Left cardiac atrium (tissue), 4 donors: Measurements from ENCODE around the gene IDH3B. TPM values are rescaled to one million over a fixed set of nuclear protein-coding genes. Genes with fewer than 3 reads are reported as not detected.

Experiments
- ATAC-seq, 2 donors: fragments of 200-7000 bp; cut with Tn5 transposase; one replicate each; pipeline ENCODE4 v1.9.1; 2020; ENCODE audit warnings: mild to moderate bottlenecking in 2 of 2, moderate library complexity in 2 of 2
- DNase-seq: peaks from one replicate; pipeline ENCODE4 v3.0.0-alpha.2; 2020
- intact Hi-C, 2 donors: fragments of 100-400 bp; cut with DNase I; formaldehyde crosslinking; loops; one replicate each; pipeline versions ENCODE4 v1.14.1 to v1.15.1; 2022 to 2023
- total RNA-seq, 2 donors: library from RNA; stranded (reverse); fragmentation: NEBNext Ultra II Directional; extraction: Animal tissue kit (Norgen Biotek cat#: 25700); gene quantifications; one replicate each; pipeline ENCODE4 v1.2.1, GENCODE V29; 2021
- donor health status: DM: no; HTN: yes; CAD: no.
- donor health status: DM: no; HTN: yes; CAD: no; lungs with severe emphysema.
- donor health status: DM: yes; HTN: yes; CAD: no.
- donor health status: Dilated cardiomyopathy.

Gene IDH3B
- total RNA-seq, 2 donors from 2014 or later, result 149 to 166 TPM

DNA sequence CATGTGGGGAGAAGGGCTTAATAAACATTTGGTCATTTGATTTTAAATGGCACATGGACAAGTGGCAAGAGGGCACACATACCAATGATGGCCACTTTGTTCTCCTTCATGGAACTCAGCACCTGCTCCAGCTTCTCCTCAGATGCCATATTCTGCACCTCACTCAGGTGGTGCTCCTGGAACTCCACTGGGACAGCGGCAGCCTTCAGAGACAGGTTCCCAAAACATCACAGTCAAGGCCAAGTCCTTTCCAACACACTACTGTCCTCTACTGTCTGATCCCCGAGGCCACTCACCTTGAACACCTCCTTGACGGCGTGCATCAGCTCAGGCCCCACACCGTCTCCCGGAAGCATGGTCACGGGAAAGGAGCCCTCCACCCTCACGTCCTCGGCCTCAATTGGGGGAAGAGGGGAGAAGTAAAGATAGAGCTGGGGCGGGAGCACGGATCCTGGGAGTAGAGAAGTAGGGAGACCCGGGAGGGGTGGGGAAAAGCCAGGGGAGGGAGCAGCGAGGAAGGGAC, 591 bp downstream of the IDH3B start:
- no peak for DNase-seq
- no peak for ATAC-seq
- intact Hi-C loops, result loop anchor here in 1 of 2 donors (10.0 kb wide), 1 partner anchor 171 kb away; no protein-coding TSS in a partner anchor

DNA sequence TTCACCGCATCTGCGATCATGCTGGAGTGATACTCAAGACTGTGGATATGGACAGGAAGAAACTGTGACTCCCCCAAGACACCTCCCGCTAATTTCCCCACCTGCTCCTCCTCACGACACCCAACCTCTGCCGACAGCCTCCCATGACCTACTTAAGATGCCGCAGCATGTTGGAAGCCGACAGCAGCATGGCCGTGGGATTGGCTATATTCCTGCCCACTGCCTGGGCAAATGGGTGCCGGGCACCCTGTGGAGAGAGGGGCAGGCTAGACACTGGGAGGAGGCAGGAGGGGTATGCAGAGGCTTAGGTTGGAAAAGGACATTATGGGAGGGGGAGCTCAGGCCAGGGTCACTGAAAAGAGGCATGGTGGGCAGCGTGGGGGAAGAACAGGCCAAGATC, 4.5 kb downstream of the IDH3B start:
- no peak for ATAC-seq
- DNase-seq, result no peak
- intact Hi-C loops, result no loop called here

DNA sequence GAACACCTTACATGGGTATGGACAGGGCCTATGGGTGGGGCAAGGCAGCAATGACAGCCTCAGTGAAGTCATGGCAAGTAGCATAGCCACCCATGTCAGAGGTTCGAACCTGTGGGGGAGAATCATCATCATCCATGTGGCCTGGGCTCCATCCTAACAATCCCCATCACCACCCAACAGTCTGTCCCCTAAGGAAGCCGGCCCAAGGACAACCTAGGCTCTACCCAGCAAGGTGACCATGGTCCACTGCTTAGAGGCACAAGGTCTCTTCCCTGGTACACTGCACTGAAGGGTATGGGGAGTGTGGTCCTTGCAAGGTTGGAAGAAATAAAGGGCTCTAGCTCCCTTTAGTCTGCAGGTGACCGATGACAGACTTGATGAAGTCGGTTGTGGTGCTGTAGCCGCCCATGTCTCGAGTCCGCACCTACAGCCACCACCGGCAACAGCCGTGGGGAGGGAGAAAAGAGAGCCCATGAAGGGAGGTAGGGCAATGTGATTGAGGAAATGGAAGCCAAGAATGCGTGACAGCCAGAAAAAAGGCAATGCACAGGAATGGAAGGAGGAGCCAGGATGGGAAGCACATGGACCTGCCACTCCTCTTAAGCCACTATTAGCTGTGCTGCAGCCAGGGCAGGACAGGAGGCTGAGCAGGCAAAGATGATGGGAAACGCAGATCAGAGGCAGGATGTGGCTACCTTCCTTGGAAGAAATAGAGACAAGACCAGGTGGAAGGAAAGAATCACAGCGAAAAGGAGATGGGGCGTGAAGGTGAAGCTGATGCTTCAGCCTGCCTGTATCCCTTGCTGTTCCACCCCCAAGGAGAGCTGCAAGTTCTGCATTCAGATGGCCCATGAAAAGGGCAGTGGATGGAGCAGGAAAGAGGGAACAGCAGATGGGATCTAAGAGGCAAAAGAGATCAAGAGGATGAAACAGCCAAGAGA, 5.3 kb downstream of the IDH3B start:
- peak in 1 of 2 donors; percentile 6 for ATAC-seq
- DNase-seq, result no peak
- intact Hi-C loops, result no loop called here

DNA sequence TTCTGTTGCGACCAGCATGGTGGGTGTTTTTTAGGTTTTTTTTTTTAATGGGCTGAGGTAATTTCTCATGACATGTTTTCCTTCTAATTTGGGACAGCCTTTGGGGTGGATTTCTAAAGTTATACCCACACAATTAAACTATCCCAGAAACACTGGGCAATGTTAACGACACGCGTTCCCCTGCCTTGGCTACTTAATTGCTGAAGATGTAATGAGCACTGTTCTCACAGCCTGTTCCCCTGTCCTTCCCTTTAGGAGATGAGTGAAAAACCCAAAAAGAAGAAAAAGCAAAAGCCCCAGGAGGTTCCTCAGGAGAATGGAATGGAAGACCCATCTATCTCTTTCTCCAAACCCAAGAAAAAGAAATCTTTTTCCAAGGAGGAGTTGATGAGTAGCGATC, 6.3 kb downstream of the IDH3B start:
- no peak for DNase-seq
- ATAC-seq, result no peak
- intact Hi-C loops, result no loop called here

DNA sequence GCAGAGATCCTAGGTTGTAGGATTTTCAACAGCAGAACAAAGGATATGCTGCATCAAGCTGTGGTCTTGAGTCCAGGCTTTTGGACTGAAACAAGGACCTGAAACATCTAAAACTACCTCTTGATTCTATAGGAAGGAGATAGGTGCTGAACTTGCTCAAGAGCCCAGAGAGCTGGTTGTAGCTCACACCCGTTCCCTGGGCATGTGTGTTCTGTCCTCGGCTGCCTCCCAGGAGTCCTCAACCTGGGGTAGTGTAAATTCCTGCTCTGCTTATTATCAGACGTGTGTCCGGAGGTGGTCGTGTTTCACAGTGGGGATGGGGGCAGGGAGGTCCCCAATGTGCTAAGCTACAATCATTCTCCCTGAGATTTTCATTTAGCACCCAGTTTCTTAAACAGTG, 6.8 kb downstream of the IDH3B start:
- intact Hi-C loops, result no loop called here
- ATAC-seq, result no peak
- DNase-seq, result no peak

DNA sequence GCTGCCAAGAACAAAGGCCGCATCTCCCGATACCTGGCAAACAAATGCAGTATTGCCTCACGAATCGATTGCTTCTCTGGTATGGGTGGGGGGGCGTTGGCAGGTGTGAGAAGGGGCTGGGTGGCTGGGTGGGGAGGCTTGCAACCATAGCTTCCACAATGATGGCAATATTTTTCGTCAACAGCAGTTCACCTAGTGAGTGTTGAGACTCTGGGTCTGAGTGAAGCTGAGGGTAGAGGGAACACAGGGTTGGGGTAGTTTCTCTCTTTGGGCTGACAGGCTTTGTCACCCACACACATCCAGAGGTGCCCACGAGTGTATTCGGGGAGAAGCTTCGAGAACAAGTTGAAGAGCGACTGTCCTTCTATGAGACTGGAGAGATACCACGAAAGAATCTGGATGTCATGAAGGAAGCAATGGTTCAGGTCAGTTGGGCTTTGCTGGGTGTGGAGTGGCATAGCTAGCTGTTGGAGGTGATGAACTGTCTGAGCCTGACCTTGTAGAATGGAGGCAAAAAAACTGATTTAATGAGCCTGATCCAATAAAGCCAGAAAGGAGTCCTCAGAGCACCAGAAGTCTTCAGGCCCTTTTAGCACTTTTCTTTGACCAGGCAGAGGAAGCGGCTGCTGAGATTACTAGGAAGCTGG, 7.4 kb downstream of the IDH3B start:
- ATAC-seq, result no peak
- intact Hi-C loops, result no loop called here
- DNase-seq, result no peak

DNA sequence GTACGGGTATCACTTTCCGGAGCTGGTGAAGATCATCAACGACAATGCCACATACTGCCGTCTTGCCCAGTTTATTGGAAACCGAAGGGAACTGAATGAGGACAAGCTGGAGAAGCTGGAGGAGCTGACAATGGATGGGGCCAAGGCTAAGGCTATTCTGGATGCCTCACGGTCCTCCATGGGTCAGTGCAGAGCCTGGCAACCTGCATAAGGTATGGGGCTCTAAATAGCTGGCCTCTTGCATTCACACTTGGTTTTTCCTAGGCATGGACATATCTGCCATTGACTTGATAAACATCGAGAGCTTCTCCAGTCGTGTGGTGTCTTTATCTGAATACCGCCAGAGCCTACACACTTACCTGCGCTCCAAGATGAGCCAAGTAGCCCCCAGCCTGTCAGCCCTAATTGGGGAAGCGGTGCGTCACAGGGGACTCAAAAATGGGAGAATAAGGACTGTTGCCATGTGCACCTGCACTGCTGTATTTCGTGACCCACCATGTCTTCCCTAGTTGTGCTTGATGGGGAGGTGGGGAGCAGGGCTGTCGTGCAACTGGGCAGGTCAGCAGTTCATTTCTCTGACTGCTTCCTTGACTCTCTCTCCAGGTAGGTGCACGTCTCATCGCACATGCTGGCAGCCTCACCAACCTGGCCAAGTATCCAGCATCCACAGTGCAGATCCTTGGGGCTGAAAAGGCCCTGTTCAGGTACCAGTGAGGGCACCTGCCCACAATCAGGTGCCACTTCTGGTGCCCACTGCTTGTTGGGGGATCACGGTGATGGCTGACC, 8.5 kb downstream of the IDH3B start:
- ATAC-seq (no peak), DNase-seq (no peak)
- intact Hi-C loops, result no loop called here

DNA sequence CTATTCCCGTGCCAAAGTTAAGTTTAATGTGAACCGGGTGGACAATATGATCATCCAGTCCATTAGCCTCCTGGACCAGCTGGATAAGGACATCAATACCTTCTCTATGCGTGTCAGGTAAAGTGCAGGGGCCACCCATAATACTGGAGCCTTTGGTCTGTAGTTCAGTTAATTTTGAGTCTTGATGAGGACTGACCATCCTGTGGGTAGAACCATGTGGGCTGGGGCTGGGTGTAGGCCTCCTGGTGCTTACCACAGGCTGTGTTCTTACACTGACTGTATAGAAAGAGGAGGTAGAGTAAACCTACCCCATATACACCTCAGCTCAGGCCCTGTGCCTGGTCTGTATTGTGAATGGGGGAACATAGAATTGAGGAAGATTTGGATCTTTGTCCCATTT, 9.2 kb downstream of the IDH3B start:
- DNase-seq (no peak), ATAC-seq (no peak)
- intact Hi-C loops, result no loop called here

DNA sequence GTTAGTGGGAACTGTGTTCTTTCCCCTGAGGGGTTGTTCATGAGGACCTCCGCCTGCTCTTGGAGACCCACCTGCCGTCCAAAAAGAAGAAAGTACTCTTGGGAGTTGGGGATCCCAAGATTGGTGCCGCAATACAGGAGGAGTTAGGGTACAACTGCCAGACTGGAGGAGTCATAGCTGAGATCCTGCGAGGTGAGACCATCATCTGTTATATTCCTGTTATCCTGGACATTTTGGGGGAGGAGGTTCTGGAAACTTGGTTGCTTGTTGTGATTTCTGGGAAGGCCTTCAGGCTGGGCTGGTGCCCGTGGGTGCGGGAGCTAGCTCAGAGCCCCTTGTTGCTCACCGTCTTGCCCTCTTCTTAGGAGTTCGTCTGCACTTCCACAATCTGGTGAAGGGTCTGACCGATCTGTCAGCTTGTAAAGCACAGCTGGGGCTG, 9.6 kb downstream of the IDH3B start:
- DNase-seq (no peak), ATAC-seq (no peak)
- intact Hi-C loops, result no loop called here

DNA sequence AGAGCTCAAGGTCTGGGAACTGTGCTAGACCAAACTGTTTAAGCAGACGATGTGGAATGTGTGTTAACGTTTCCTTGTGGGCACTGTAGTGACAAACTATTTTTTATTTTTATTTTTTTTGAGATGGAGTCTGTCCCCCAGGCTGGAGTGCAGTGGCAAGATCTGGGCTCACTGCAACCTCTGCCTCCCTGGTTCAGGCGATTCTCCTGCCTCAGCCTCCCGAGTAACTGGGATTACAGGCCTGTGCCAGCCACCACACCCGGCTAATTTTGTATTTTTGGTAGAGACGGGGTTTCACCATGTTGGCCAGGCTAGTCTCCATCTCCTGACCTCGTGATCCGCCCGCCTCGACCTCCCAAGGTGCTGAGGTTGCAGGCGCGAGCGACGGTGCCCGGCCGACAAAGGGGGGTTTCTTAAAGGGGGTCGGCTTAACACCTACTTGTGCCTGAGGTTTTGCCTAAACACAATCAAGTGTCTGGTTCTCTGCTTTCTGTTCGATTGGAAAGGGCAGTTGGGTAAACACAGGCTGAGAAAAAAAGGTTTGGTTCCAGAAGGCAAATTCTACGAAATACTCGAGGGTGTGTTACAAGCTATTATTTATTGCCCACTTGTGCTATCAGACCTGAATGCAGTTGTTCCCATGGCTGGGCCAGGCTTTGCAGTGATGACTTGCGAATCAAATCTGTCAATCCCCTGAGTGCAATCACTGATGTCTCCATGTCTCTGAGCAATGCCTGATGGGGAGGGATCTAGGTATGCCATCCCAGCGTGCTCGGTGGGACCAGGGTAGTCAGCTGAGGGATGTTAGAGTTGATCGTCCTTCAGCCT, 10.2 kb downstream of the IDH3B start:
- no peak for ATAC-seq
- DNase-seq, result no peak
- intact Hi-C loops, result no loop called here

DNA sequence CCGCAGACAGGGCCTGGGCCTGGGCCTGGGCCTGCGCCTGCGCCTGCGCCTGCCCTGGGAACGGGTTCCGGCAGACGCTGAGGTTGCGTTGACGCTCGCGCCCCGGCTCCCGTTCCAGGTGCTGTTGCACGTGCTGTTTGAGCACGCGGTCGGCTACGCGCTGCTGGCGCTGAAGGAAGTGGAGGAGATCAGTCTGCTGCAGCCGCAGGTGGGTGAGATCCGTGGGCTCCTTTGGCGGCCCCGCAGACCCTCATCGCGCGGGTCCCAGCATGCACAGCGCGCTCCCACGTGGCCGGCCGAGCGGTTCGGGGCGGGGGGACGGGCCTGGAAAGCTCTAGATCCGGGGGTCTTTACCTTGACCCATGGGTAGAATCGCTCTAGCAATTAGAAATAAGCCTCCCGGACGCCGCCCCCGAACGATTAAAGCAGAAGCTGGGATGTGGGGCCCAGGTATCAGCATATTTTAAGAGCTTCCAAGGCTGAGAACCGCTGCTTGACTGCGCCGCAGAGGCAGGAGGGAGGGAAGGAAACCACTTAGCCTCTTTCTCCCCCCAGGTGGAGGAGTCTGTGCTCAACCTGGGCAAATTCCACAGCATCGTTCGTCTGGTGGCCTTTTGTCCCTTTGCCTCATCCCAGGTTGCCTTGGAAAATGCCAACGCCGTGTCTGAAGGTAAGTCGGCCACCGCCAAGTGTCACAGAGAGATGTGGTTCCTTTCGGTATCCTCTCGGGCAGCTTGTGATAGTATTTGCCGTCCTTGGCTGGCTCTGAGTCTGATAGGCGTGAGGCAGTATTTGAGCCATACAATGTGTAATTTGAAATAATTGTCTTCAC, 11.1 kb downstream of the IDH3B start:
- ATAC-seq (peak; percentile 77), DNase-seq (peak; percentile 63)
- intact Hi-C loops, result no loop called here

DNA sequence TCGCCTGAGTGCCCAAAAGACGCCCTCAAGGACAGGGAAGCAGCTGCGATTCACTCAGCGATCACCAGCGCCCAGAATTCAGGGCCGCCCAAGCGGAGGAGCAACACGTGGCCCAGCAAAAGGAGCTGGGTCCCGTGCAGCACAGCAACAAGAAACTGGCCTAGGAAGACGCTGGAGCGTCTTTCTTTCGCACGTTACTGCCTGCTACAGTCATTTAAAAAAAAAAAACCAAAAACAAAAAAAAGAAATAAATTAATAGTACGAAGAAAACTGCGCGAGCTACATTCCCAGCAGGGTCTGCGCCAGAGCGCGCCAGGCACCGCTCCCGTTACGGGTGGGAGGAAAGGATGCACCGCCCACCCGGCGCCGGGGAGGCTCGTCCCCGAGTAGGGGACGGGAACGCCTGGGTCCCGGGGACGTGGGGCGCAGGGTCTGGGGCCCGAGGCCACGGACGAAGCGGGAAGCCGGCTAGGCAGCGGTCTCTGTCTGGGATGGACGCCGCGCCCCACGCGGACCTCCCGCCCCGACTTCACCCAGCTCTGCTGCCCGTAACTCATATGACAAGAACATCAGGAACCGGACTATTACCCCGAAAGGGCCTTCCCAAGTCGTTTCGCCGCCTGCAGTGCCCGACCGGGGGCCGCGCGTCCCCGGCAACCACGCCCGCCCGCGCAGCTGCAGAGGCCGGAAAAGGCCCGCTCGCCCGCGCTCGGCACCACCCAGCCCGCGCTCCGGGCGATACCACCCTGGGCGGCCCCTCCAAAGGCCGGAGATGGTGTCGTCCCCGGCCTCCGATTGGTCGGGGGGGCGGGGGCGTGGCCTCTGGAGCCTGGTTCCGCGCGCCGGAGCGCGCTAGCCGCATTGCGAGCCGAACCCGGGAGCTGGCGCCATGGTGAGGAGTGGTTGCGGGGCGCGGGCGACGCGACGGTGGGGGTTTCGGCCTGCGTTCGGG, 12.0 kb downstream of the IDH3B start, which contains the start of gene NOP56:
Gene NOP56 (plus strand): TSS at position 861 of the 952 bp plus-strand sequence. CDS start 29 bp downstream, at position 890.
- DNase-seq (peak; percentile 92), ATAC-seq (peak; percentile 98)
- intact Hi-C loops, result no loop called here

DNA sequence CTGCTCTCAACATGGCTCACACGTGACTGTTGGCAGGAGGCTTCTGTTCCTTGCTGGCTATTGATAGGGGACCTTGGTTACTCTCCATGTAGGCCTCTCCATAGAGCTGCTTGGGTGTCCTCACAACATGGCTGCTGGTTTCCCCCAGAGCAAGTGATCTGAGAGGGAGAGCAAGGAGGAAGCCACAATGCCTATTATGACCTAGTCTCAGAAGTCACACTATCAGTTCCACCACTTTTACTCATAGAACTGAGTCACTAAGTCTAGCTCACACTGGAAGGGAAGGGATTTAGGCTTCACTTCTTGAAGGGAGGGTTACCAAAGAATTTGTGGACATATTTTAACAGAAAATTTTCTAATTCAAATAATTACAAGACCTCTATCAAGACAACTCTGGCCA, 20.3 kb downstream of the IDH3B start:
- ATAC-seq (no peak), DNase-seq (no peak)
- intact Hi-C loops, result loop anchor here in 1 of 2 donors (10.0 kb wide), 1 partner anchor 119 kb away; no protein-coding TSS in a partner anchor

DNA sequence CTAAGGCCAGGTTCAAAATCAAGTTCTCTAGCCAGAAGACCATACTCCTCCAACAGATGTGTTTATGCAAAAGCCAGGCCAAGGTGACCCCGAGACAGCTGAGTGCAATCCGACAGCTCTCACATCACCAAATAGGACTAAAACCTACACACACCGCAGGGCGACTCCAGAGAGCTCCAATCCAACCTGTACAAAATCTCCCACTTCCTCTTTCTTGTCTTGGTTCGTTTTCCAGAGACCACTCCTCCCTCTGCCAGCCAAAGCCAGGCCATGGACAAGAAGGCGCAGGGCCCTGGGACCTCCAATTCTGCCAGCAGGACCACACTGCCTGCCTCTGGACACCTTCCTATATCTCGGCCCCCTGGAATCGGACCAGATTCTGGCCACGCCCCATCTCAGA, 23.1 kb downstream of the IDH3B start:
- DNase-seq (no peak), ATAC-seq (no peak)
- intact Hi-C loops, result loop anchor here in 1 of 2 donors (10.0 kb wide), 1 partner anchor 116 kb away; no protein-coding TSS in a partner anchor

DNA sequence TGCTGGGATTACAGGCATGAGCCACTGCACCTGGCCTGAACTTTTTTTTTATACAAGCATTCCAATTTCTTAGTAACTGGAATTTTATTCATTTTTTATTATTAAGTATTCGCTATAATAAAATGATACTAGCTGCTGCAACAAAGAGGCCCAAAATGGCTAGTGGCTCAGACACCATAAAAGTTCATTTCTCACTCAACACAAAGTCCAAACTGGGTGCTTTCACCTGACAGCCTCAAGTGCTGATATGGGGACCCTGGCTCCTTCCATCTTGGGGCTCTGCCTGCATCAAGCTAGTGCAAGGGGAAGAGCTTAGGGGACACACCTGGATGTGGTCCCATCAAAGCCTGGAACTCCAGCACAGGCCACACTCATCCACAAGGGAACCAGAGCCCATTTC, 23.8 kb downstream of the IDH3B start:
- no peak for ATAC-seq
- no peak for DNase-seq
- intact Hi-C loops, result loop anchor here in 1 of 2 donors (10.0 kb wide), 1 partner anchor 115 kb away; no protein-coding TSS in a partner anchor

DNA sequence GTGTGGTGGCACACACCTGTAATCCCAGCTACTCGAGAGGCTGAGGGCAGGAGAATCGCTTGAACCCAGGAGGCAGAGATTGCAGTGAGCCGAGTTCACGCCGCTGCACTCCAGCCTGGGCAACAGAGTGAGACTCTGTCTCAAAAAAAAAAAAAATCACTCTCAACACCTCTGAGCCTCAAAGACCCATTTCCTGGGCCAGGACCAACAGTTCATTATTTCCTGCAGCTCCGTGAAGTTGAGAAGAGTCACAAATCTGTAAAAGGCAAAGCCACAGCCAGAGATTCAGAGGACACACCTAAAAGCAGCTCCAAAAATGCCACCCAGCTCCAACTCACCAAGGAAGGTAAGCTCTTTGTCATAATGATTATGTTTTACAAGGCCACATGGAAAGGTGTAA, 26.8 kb downstream of the IDH3B start:
- intact Hi-C loops, result no loop called here
- ATAC-seq (no peak), DNase-seq (no peak)
